Right cardiac atrium (tissue), 5 donors: Measurements from ENCODE around the gene NPM1. TPM values are rescaled to one million over a fixed set of nuclear protein-coding genes. Genes with fewer than 3 reads are reported as not detected.
"Not testable (repeated sequence)": the region's sequence is repeated elsewhere in the genome, so short reads cannot be mapped to it uniquely, and the experiment has no call there.

Experiments used
- ATAC-seq, 2 donors: fragments of 200-7000 bp; cut with Tn5 transposase; one replicate each; pipeline versions ENCODE4 v1.8.0 to v1.9.1; 2020; ENCODE audit warnings: moderate library complexity in 2 of 2, mild to moderate bottlenecking in 1 of 2
- DNase-seq, 3 donors: peaks; one replicate each; pipeline ENCODE4 v3.0.0-alpha.2; 2020
- H3K27ac ChIP-seq: one replicate; pipeline ENCODE4 v1.5.1; 2013; ENCODE audit warnings: mild to moderate bottlenecking, low read length, control low read depth, moderate library complexity
- H3K27me3 ChIP-seq: one replicate; pipeline ENCODE4 v1.6.1; 2013; ENCODE audit not compliant: control insufficient read depth, insufficient read depth
- H3K4me1 ChIP-seq: one replicate; pipeline ENCODE4 v1.6.1; 2013; ENCODE audit warnings: low read length; ENCODE audit not compliant: control insufficient read depth, insufficient read depth
- H3K4me3 ChIP-seq: one replicate; pipeline ENCODE4 v1.5.1; 2013; ENCODE audit warnings: low read length, control low read depth
- H3K9me3 ChIP-seq: one replicate; pipeline ENCODE4 v1.6.1; 2013; ENCODE audit warnings: low read length; ENCODE audit not compliant: control insufficient read depth
- WGBS: extraction: QIAGEN DNeasy Blood & Tissue Kit; methylation state at CpG from one replicate; pipeline ENCODE4 v1.1.7; 2013; 5-methylcytosine and 5-hydroxymethylcytosine counted together
- intact Hi-C, 4 donors: fragments of 100-400 bp; cut with DNase I; formaldehyde crosslinking; loops; one replicate each; pipeline versions ENCODE4 v1.11.0 to v1.14.0; 2022 to 2023
- polyA plus RNA-seq: library from polyadenylated mRNA; stranded (reverse); fragments of 200-250 nt; gene quantifications from one replicate; pipeline ENCODE4 v1.2.3, GENCODE V29; 2013
- total RNA-seq, 4 donors: library from RNA; stranded (reverse); fragmentation: NEBNext Ultra II Directional; extraction: Animal tissue kit (Norgen Biotek cat#: 25700); gene quantifications; one replicate each; pipeline ENCODE4 v1.2.1, GENCODE V29; 2021
- donor health status: healthy with polysubstance abuse.
- donor health status: DM: no; HTN: yes; CAD: no.
- donor health status: DM: no; HTN: no; CAD: no.
- donor health status: DM: no; HTN: yes; CAD: no; lungs with severe emphysema.
- donor health status: DM: yes; HTN: yes; CAD: no.

NPM1 gene
- total and polyA plus RNA-seq, 5 donors: 355 to 887 (median 475) TPM

GRCh38 chr5:171363249-171363648 lies 24.4 kb upstream of the NPM1 start:
- DNase-seq, intact Hi-C loops, H3K4me1 ChIP-seq, H3K27me3 ChIP-seq, H3K27ac ChIP-seq, ATAC-seq, H3K4me3 ChIP-seq, H3K9me3 ChIP-seq: not testable (repeated sequence)
- 98% methylated on average over 3 of the region's 3 CpGs for WGBS

GRCh38 chr5:171363846-171364245 lies 23.8 kb upstream of the NPM1 start:
- H3K4me1 ChIP-seq: no peaks in the 10 kb centered on the region
- no peak overlapping the region for H3K4me3 ChIP-seq
- H3K9me3 ChIP-seq: no peaks in the 10 kb centered on the region
- DNase-seq: no peak
- no peak for ATAC-seq
- WGBS: 38% methylated on average over 3 of the region's 3 CpGs
- H3K27ac ChIP-seq: no peak overlapping the region
- intact Hi-C loops: no loop called here
- H3K27me3 ChIP-seq: no peaks in the 10 kb centered on the region

GRCh38 chr5:171365351-171365750 lies 22.3 kb upstream of the NPM1 start:
- no peak overlapping the region for H3K27ac ChIP-seq
- H3K4me1 ChIP-seq: no peaks in the 10 kb centered on the region
- WGBS: 37% methylated on average over 7 of the region's 7 CpGs
- intact Hi-C loops: no loop called here
- no peaks in the 10 kb centered on the region for H3K27me3 ChIP-seq
- H3K9me3 ChIP-seq: no peaks in the 10 kb centered on the region
- no peak overlapping the region for H3K4me3 ChIP-seq
- ATAC-seq (no peak), DNase-seq (no peak)

GRCh38 chr5:171366645-171367044 lies 21.0 kb upstream of the NPM1 start:
- Histone ChIP-seq H3K9me3 (no peaks in the 10 kb centered on the region), H3K27me3 (no peaks in the 10 kb centered on the region)

GRCh38 chr5:171367424-171368370 lies 20.0 kb upstream of the NPM1 start:
- ATAC-seq (no peak), DNase-seq (no peak)
- H3K4me1 ChIP-seq: no peaks in the 10 kb centered on the region
- no peaks in the 10 kb centered on the region for H3K9me3 ChIP-seq
- no peak overlapping the region for H3K4me3 ChIP-seq
- no peaks in the 10 kb centered on the region for H3K27me3 ChIP-seq
- no peak overlapping the region for H3K27ac ChIP-seq
- intact Hi-C loops: no loop called here
- 83% methylated on average over 16 of the region's 16 CpGs for WGBS

More at GRCh38 chr5:171366645-171367044, 21.0 kb upstream of the NPM1 start:
- 74% methylated on average over 5 of the region's 5 CpGs for WGBS
- ATAC-seq (no peak), DNase-seq (no peak)
- Histone ChIP-seq H3K4me3 (no peak overlapping the region), H3K27ac (no peak overlapping the region), H3K4me1 (no peaks in the 10 kb centered on the region)
- intact Hi-C loops: no loop called here

GRCh38 chr5:171369056-171369455 lies 18.6 kb upstream of the NPM1 start:
- Histone ChIP-seq H3K9me3 (no peaks in the 10 kb centered on the region), H3K4me3 (no peak overlapping the region), H3K4me1 (no peaks in the 10 kb centered on the region), H3K27me3 (no peaks in the 10 kb centered on the region), H3K27ac (no peak overlapping the region)
- no peak for DNase-seq
- intact Hi-C loops: no loop called here
- WGBS: 93% methylated on average over 6 of the region's 6 CpGs
- no peak for ATAC-seq

GRCh38 chr5:171369898-171370297 lies 17.8 kb upstream of the NPM1 start:
- H3K4me3 ChIP-seq: no peak overlapping the region
- no peak for ATAC-seq
- no peaks in the 10 kb centered on the region for H3K4me1 ChIP-seq
- WGBS: 95% methylated on average over 4 of the region's 4 CpGs
- no peaks in the 10 kb centered on the region for H3K9me3 ChIP-seq
- no peaks in the 10 kb centered on the region for H3K27me3 ChIP-seq
- no peak overlapping the region for H3K27ac ChIP-seq
- intact Hi-C loops: no loop called here
- no peak for DNase-seq

- 49% methylated on average over 10 of the region's 10 CpGs for WGBS
- H3K4me1 ChIP-seq, H3K27me3 ChIP-seq, H3K27ac ChIP-seq, H3K9me3 ChIP-seq, ATAC-seq, DNase-seq, H3K4me3 ChIP-seq, intact Hi-C loops: not testable (repeated sequence)
These were observed 16.8 kb upstream of the NPM1 start for GRCh38 chr5:171370881-171371280.

- ATAC-seq: no peak
- H3K9me3 ChIP-seq: no peaks in the 10 kb centered on the region
- H3K27ac ChIP-seq: no peak overlapping the region
- H3K4me1 ChIP-seq: no peaks in the 10 kb centered on the region
- DNase-seq: no peak
- intact Hi-C loops: no loop called here
- no peak overlapping the region for H3K4me3 ChIP-seq
- H3K27me3 ChIP-seq: no peaks in the 10 kb centered on the region
- 79% methylated on average over 13 of the region's 13 CpGs for WGBS
These were observed 16.3 kb upstream of the NPM1 start for GRCh38 chr5:171371326-171371725.

GRCh38 chr5:171379961-171380360 lies 7.7 kb upstream of the NPM1 start:
- H3K27ac ChIP-seq: no peak overlapping the region
- 93% methylated on average over 7 of the region's 7 CpGs for WGBS
- no peak for DNase-seq
- intact Hi-C loops: no loop called here
- no peak overlapping the region for H3K4me3 ChIP-seq
- H3K27me3 ChIP-seq: no peaks in the 10 kb centered on the region
- no peak for ATAC-seq
- no peaks in the 10 kb centered on the region for H3K4me1 ChIP-seq
- no peaks in the 10 kb centered on the region for H3K9me3 ChIP-seq

GRCh38 chr5:171384416-171384815 lies 3.2 kb upstream of the NPM1 start:
- H3K27me3 ChIP-seq, DNase-seq, H3K9me3 ChIP-seq, intact Hi-C loops, H3K27ac ChIP-seq, ATAC-seq, H3K4me1 ChIP-seq, H3K4me3 ChIP-seq: not testable (repeated sequence)
- 91% methylated on average over 9 of the region's 9 CpGs for WGBS
